Immature natural killer cell (primary cell): ENCODE measurements around the gene IRF3. TPM values are rescaled to one million over a fixed set of nuclear protein-coding genes. Genes with fewer than 3 reads are reported as not detected.

ENCODE experiments used
- DNase-seq, 3 donors: peaks; one replicate each; pipeline ENCODE4 v3.0.0; 2022; ENCODE audit warnings: mixed read lengths in 1 of 3
- H3K27ac Mint-ChIP-seq, 6 donors: one replicate each; pipeline ENCODE4 v1.8.0; 2020; ENCODE audit warnings: mixed read lengths in 6 of 6, mild to moderate bottlenecking in 5 of 6, inconsistent platforms in 4 of 6, moderate library complexity in 3 of 6
- H3K27me3 Mint-ChIP-seq, 3 donors: one replicate each; pipeline ENCODE4 v1.8.0; 2020 to 2021; ENCODE audit warnings: low read depth in 3 of 3, mild to moderate bottlenecking in 3 of 3, mixed read lengths in 3 of 3, moderate library complexity in 3 of 3, inconsistent platforms in 1 of 3
- H3K36me3 Mint-ChIP-seq, 3 donors: one replicate each; pipeline ENCODE4 v1.8.0; 2020; ENCODE audit warnings: mixed read lengths in 3 of 3, inconsistent platforms in 2 of 3, mild to moderate bottlenecking in 2 of 3
- H3K4me1 Mint-ChIP-seq, 2 donors: one replicate each; pipeline ENCODE4 v1.8.0; 2020; ENCODE audit warnings: inconsistent platforms in 2 of 2, mild to moderate bottlenecking in 2 of 2, mixed read lengths in 2 of 2, moderate library complexity in 1 of 2
- H3K4me3 Mint-ChIP-seq, 5 donors: one replicate each; pipeline ENCODE4 v1.8.0; 2020; ENCODE audit warnings: mild to moderate bottlenecking in 5 of 5, mixed read lengths in 5 of 5, inconsistent platforms in 3 of 5, moderate library complexity in 3 of 5
- H3K9me3 Mint-ChIP-seq, 6 donors: one replicate each; pipeline ENCODE4 v1.8.0; 2020; ENCODE audit warnings: mild to moderate bottlenecking in 6 of 6, mixed read lengths in 6 of 6, inconsistent platforms in 4 of 6, moderate library complexity in 3 of 6
- polyA plus RNA-seq, 3 donors: library from polyadenylated mRNA; unstranded; fragments of 300-500 nt; fragmentation: Illumina TruSeq; gene quantifications; one replicate each; pipeline ENCODE4 v1.2.3, GENCODE V29; 2021

Gene IRF3
- polyA plus RNA-seq, 3 donors from 2014 or later = 63.8 to 82.0 (median 78.9) TPM

DNA sequence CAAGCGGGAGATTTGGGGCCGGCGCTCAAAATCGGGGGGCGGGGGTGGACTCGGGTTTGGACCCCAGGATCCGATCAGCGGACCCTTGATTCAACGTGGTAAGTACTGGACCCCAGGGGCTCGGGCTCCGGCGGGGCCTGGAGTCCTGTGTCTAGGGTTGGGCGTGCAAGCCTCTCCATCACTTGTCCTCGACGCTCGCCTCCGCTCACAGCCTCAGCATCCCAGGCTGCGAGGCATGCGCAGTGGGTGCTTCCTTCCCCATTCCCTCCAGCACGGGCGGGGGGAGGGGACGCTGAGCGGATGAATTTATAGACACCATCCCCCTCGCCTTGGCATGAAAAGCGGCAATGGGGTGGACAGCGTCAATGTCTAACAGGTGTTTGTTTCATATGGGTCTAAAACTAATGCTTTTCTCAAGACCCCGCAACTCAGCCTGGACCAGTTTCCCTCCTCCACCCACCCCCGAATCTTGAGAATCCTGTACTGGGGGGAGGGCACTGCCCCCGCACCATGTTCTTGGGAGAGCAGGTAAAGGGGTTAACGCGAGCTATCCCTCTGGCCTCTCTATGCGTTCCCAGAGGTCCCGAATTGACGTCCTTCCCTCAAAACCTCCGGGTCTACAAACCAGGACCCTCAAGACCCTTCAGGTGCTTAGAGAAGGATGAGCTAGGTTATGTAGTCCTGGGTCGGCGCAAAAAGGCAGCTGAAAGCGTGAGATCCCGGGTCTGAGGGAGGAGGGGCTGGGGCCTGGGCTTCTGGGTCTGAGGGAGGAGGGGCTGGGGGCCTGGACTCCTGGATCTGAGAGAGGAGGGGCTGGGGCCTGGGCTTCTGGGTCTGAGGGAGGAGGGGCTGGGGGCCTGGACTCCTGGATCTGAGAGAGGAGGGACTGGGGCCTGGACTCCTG is 25.8 kb upstream of the IRF3 start:
- H3K4me3 Mint-ChIP-seq = peak overlapping the region; percentile 80 to 88 (median 87)
- peaks cover 0 to 7% (median 3%) of the 10 kb centered on the region in 3 donors for H3K36me3 Mint-ChIP-seq
- H3K4me1 Mint-ChIP-seq = peaks cover 17 to 22% of the 10 kb centered on the region in 2 donors
- no peak for DNase-seq
- H3K27me3 Mint-ChIP-seq = peaks cover 9 to 17% (median 12%) of the 10 kb centered on the region in 3 donors
- H3K27ac Mint-ChIP-seq = no peak overlapping the region
- H3K9me3 Mint-ChIP-seq = no peaks in the 10 kb centered on the region

DNA sequence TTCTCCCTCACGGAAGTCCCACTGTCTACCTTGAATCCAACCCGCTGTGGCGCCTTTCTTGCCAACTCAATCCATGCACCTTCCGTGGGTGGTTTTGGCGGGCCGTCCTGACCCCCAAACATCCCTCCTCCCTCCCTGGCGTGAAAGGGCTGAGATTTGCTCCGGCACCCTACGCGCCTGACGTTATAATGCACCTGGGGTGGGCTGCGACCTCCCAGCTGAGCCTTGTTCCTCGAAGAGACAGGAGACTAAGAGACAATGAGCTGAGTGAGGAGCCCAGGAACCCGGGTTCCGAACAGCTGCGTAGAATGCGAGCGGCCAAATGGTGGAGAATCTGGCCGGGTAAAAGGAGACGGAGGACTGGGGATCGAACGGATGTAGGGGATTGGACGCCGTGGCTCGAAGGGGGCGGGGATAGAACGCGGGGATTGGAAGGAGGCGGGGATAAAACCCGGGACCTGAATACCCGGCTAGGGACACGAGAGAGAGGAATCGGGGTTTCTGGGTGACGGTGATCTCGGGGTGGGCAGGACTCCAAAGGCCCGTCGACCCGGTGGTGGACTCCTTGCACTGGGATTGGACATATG is 25.1 kb upstream of the IRF3 start, which contains the start of gene CPT1C:
TSS of gene CPT1C (plus strand) at position 461 of the 587 bp plus-strand sequence. CDS start 1,137 bp downstream, outside the sequence.
- peaks cover 17 to 22% of the 10 kb centered on the region in 2 donors for H3K4me1 Mint-ChIP-seq
- peaks cover 9 to 17% (median 12%) of the 10 kb centered on the region in 3 donors for H3K27me3 Mint-ChIP-seq
- H3K27ac Mint-ChIP-seq = peak within 1 kb of the TSS in 3 of 6 donors; percentile 42 to 82 (median 71)
- peak; percentile 26 to 38 (median 37) for DNase-seq
- H3K4me3 Mint-ChIP-seq = peak within 1 kb of the TSS; percentile 80 to 88 (median 87)
- no peaks in the 10 kb centered on the region for H3K9me3 Mint-ChIP-seq
- peaks cover 0 to 7% (median 5%) of the 10 kb centered on the region in 3 donors for H3K36me3 Mint-ChIP-seq

DNA sequence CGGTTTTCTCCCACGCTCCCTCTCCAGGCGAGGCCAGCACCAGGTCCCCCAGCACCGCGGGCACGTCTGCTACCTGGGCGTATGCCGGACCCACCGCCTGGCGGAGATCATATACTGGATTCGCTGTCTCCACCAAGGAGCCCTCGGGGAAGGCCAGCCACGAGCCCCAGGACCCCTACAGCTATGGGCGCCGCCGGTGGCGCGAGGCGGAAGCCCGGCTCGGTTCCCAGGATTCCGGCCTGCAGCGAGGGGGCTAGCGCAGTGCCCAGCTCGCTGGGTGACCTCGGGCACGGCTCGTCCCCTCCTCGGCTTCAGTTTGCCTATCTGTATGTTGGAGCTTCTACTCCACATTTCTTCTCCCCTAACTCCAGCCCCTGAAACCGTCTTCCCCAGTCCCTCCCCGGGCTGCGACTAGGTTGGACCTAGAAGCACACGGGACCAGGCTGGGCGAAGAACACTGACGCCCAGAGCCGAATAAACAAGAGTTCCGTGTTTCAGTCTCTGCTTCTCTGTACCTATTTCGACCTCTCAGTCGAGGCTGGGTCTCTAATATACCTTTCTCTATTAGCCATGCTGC is 24.5 kb upstream of the IRF3 start:
- Mint-ChIP-seq H3K9me3 (no peaks in the 10 kb centered on the region), H3K27me3 (peaks cover 9 to 17% (median 12%) of the 10 kb centered on the region in 3 donors), H3K4me1 (peaks cover 17 to 22% of the 10 kb centered on the region in 2 donors), H3K36me3 (peaks cover 0 to 10% (median 7%) of the 10 kb centered on the region in 3 donors), H3K27ac (peak overlapping the region in 2 of 6 donors; percentile 71 to 82), H3K4me3 (peak overlapping the region; percentile 80 to 88 (median 87))
- no peak for DNase-seq

DNA sequence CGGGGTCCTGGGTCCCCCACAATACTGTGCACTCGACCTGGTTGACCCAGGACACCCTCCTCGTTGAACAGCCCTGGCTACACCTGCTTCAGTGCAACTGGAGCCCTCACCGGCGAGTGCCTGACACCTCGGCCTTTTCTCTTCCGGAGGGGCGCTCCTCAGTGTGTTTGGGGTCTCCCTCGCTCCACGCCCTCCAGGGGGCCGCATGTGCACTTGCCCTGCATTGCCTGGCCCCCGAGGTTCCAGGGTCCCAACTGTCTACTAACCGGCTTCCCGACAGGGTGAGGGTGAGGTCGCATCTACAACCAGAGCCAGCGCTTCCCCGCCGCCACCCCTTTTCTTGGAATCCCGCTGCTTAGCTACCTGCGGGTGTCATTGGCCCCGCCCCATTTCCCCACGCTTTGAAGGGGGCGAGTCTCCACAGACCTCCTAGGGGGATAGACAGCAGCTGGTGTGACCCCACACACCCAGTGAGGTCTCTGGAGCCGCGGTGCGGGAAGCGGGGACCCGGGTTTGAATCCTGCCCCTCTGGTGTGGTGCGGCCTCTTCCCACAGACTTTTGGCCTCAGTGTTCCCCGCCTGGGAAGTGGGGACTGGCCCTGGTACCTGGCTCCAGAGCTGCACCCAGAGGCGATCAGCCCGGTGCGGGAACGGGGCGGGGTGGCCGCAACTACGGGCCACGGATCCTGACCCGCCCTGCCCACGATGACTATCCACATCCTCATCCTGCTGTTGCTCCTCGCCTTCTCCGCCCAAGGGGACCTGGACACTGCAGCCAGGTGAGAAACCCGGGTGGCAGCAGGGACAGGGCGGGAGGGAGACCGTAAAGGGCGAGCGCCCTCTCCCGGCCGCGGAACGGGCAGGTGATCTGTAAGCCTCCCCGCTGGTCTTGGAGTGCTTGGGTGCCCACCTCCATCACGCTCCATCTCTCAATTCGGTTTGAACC is 23.7 kb upstream of the IRF3 start, which contains the start of gene ADM5:
TSS of gene ADM5 (plus strand) at position 462 of the 946 bp plus-strand sequence. CDS start at position 706, 244 bp downstream.
- DNase-seq = no peak
- H3K27me3 Mint-ChIP-seq = peaks cover 9 to 15% (median 11%) of the 10 kb centered on the region in 3 donors
- H3K9me3 Mint-ChIP-seq = no peaks in the 10 kb centered on the region
- peak within 1 kb of the TSS in 2 of 6 donors; percentile 71 to 82 for H3K27ac Mint-ChIP-seq
- peak within 1 kb of the TSS; percentile 80 to 88 (median 87) for H3K4me3 Mint-ChIP-seq
- H3K4me1 Mint-ChIP-seq = peaks cover 17 to 22% of the 10 kb centered on the region in 2 donors
- H3K36me3 Mint-ChIP-seq = peaks cover 0 to 10% (median 7%) of the 10 kb centered on the region in 3 donors

DNA sequence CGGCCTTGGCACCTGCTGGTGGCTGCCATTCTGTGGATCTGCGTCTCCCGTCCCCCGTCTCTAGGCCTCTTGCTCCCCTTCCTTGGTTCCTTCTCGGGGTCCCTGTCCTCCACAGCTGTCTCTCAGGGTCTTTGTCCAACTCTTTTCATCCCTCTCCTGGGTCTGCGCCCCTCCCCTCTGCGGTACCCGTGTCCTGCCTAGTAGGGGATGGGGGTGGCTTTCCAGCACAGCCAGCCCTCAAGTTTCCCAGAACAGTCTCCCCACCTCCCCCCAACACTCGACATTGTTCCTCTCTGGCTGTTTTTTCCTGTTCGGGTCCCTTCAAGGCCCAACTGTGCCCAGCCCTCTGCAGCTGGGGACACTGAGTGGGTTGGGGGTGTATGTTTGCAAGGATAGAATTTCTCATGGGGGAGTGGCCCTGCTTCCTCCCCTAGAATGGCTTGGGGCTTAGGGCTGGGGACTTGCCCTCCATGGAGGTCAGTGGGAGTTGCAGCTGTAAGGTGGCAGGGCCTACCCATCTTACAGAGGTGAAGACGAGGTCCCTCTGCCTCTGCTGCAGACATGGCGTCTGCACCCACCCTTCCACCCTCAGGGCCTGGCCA is 23.0 kb upstream of the IRF3 start:
- Mint-ChIP-seq H3K9me3 (no peaks in the 10 kb centered on the region), H3K4me3 (no peak overlapping the region), H3K36me3 (peaks cover 0 to 10% (median 7%) of the 10 kb centered on the region in 3 donors), H3K4me1 (peaks cover 17 to 22% of the 10 kb centered on the region in 2 donors), H3K27ac (no peak overlapping the region), H3K27me3 (peaks cover 9 to 15% (median 12%) of the 10 kb centered on the region in 3 donors)
- DNase-seq = no peak

DNA sequence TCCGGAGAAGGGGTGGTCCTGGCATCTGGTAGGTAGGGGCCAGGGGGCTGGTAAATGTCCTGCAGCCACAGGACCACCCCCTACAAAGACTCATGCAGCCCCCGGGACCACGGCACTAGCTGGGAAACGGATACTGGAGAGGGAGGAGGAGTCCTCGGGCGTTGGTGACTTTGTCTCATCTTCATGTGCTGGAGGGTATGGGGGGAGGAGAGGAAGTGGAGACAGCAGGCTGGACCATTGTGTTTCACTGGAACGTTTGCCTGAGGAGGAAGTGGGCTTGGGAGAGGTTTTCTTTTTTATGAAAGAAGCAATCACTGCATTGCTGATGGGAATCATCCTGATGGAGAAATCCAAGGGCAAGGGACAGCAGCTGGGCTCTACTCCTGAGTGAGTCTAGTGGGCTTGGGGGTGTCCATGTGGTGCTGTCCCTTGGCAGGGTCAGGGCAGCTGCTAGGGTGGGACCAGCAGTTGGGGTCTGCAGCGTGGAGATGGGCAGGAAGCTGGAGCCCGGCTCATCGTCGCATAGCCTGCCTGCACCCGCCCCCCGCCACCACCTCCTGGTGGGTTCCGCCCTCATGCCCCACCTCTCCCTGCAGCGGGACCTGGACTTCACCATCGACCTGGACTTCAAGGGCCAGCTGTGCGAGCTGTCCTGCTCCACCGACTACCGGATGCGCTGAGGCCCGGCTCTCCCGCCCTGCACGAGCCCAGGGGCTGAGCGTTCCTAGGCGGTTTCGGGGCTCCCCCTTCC is 22.1 kb upstream of the IRF3 start:
- Mint-ChIP-seq H3K36me3 (peaks cover 0 to 10% (median 7%) of the 10 kb centered on the region in 3 donors), H3K27ac (peak overlapping the region in 2 of 6 donors; percentile 40), H3K27me3 (peaks cover 9 to 13% (median 12%) of the 10 kb centered on the region in 3 donors), H3K4me1 (peaks cover 17 to 22% of the 10 kb centered on the region in 2 donors), H3K4me3 (no peak overlapping the region), H3K9me3 (no peaks in the 10 kb centered on the region)
- DNase-seq = no peak

DNA sequence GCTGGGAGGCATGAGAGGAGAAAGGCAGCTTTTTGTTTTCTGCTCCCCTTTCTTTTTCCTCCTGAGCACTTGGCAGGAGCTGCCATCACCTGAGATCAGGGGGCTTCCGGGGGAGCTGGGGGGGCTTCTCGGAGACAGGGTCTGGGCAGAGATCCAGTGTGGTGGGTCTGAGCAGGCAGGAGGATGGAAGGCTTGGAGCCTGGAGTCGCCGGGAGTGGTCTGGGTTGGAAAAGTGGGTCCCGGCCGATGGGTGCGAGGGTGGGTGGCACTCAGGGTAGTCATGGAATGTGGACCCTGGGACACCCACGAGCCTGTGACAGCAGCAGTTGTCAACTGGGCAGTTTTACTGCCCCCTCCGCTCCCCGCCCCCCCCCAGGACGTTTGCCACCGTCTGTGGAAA is 21.5 kb upstream of the IRF3 start:
- H3K4me3 Mint-ChIP-seq = no peak overlapping the region
- H3K9me3 Mint-ChIP-seq = no peaks in the 10 kb centered on the region
- peaks cover 17 to 22% of the 10 kb centered on the region in 2 donors for H3K4me1 Mint-ChIP-seq
- no peak overlapping the region for H3K27ac Mint-ChIP-seq
- no peak for DNase-seq
- H3K36me3 Mint-ChIP-seq = peaks cover 0 to 13% (median 12%) of the 10 kb centered on the region in 3 donors
- peaks cover 7 to 11% (median 8%) of the 10 kb centered on the region in 3 donors for H3K27me3 Mint-ChIP-seq

DNA sequence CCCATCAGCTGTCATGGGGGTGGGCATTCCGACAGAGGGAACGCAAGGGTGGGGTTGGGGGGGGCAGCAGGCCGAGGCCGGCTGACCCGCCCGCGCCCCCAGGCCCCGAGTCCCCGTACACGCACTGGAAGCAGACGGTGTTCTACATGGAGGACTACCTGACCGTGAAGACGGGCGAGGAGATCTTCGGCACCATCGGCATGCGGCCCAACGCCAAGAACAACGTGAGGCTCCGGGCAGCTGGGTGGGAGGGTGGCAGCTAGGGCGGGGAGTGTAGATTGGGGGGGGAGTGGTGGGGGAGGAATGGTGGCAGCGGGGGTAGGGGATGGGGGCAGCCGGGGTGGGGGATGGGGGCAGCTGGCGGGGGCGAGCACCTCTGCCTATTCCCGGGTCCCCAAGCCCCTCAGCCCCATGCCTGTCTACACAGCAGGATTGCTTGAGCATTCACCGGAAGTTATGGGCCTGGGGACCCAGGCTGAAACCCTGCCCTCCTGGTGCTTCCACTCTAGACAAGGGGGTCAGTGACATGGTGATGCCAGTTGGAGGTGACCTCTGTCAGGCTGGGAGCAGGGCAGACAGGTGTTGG is 20.9 kb upstream of the IRF3 start:
- H3K9me3 Mint-ChIP-seq = no peaks in the 10 kb centered on the region
- peaks cover 7 to 11% (median 8%) of the 10 kb centered on the region in 3 donors for H3K27me3 Mint-ChIP-seq
- no peak overlapping the region for H3K27ac Mint-ChIP-seq
- H3K4me3 Mint-ChIP-seq = no peak overlapping the region
- peaks cover 17 to 21% of the 10 kb centered on the region in 2 donors for H3K4me1 Mint-ChIP-seq
- H3K36me3 Mint-ChIP-seq = peaks cover 0 to 13% (median 13%) of the 10 kb centered on the region in 3 donors
- DNase-seq = no peak

DNA sequence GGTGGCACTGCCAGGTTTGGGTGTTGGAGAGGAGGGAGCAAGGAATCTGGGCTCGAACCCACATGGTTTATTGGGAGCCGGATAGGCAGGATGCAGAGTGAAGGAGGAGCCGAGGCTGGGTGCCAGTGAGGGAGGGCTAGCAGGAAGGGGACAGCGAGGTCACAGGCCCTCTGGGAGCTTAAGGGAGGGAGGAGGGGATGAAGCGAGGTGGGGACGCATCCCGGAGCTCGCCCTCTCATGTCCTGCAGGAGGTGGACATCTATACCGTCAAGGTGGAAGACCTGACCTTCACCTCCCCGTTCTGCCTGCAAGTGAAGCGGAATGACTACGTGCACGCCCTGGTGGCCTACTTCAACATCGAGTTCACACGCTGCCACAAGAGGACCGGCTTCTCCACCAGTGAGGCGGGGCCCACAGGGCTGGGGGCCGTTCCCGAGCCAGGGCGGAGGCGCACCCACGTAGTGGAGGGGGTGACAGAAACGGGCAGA is 20.2 kb upstream of the IRF3 start:
- no peak for DNase-seq
- Mint-ChIP-seq H3K27me3 (peaks cover 6 to 8% (median 7%) of the 10 kb centered on the region in 3 donors), H3K9me3 (no peaks in the 10 kb centered on the region), H3K4me1 (peaks cover 12 to 15% of the 10 kb centered on the region in 2 donors), H3K36me3 (peaks cover 0 to 13% (median 13%) of the 10 kb centered on the region in 3 donors), H3K4me3 (no peak overlapping the region), H3K27ac (no peak overlapping the region)

DNA sequence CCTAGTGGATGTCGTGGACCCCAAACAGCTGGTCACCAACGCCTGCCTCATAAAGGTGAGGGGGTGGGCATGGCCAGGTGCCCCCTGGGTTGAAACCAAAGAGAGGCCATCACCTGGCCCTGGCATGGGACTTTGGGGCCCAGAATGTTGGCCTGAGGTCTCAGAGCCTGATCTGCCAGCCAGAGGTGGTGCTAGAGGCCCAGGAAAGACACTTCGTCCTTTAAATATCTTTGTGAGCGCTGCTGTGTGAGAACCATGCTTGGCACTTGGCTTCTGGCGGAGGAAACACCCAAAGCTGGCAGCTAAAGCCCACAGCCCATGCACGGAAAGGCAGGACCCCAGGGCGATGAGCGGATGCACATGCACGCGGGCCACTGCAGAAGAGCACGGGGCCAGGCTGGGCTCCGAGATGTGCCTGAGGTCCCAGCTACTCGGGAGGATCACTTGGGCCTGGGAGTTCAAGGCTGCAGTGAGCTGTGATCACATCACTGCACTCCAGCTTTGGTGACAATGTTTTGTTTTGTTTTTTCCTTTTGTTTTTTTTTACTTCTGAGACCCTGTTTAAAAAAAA is 19.4 kb upstream of the IRF3 start:
- Mint-ChIP-seq H3K9me3 (no peaks in the 10 kb centered on the region), H3K27ac (no peak overlapping the region), H3K36me3 (peaks cover 0 to 10% (median 10%) of the 10 kb centered on the region in 3 donors), H3K27me3 (peaks cover 0 to 6% (median 3%) of the 10 kb centered on the region in 3 donors), H3K4me1 (peaks cover 8 to 9% of the 10 kb centered on the region in 2 donors), H3K4me3 (no peak overlapping the region)
- no peak for DNase-seq
